BLaER1 (cell line): ENCODE results near the gene SMIM5.

Experiments used
- H3K27ac ChIP-seq: shearing (Covaris generic); formaldehyde crosslinking; 2 replicates; pipeline ENCODE4 v1.8.1; 2022
- H3K27me3 ChIP-seq: shearing (Covaris generic); formaldehyde crosslinking; 2 replicates; pipeline ENCODE4 v1.8.1; 2022
- H3K36me3 ChIP-seq: shearing (Covaris generic); formaldehyde crosslinking; 2 replicates; pipeline ENCODE4 v1.8.1; 2022
- H3K4me1 ChIP-seq: shearing (Covaris generic); formaldehyde crosslinking; 2 replicates; pipeline ENCODE4 v1.8.1; 2022
- H3K4me2 ChIP-seq: shearing (Covaris generic); formaldehyde crosslinking; 2 replicates; pipeline ENCODE4 v1.8.1; 2022
- H3K4me3 ChIP-seq: shearing (Covaris generic); formaldehyde crosslinking; 2 replicates; pipeline ENCODE4 v1.8.1; 2022
- H3K9ac ChIP-seq: shearing (Covaris generic); formaldehyde crosslinking; 2 replicates; pipeline ENCODE4 v1.8.1; 2022
- H3K9me3 ChIP-seq: shearing (Covaris generic); formaldehyde crosslinking; 2 replicates; pipeline ENCODE4 v1.8.1; 2022
- H4K20me1 ChIP-seq: shearing (Covaris generic); formaldehyde crosslinking; 2 replicates; pipeline ENCODE4 v1.8.1; 2022
- Cebpa-rat ChIP-seq: shearing (Covaris generic); IDR thresholded peaks from 2 replicates; pipeline ENCODE4 v1.8.1; 2022

Gene SMIM5, protein sequence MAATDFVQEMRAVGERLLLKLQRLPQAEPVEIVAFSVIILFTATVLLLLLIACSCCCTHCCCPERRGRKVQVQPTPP

DNA sequence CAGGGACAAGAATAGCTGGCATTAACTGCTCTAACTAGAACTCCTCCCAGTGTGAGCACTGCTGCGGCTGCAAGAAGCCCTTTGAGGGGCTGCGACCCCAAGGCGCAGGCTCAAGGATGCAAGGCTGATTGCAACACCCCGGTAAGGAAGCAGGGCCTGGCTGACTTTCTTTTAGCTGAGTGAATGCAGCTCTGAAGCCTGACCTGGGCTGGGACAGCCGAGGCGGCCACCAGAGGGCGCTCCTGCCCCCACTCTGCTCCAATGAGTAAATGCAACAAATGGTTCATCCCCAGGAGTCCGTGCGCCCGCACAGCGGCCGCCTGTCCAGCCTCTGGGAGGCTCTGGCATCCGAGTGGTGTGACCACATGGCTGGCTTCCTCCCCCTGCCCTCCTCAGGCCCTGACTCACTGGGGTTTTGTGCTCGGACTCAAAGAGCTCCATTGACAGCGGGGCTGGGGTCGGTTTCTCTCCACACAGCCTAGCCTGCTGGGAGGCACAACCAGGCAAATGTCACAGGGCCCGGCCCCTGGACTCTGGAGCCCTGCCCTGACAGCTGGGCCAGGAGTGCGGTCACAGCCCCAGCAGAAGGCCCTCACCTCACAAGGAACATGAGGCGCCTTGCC lies at the start of gene SMIM5:
Gene SMIM5, plus strand, starts transcription at position 572 of the 623 bp plus-strand sequence. CDS start 6,768 bp downstream, outside the sequence.
- Histone ChIP-seq H3K9me3 (no peaks in the 10 kb centered on the region), H3K9ac (peak within 1 kb of the TSS; percentile 30), H3K27ac (peak within 1 kb of the TSS; percentile 62), H3K27me3 (peaks cover 20% of the 10 kb centered on the region; the same call in 1 of the 2 replicates), H3K4me1 (peaks cover 94% of the 10 kb centered on the region), H3K4me3 (peak within 1 kb of the TSS; percentile 33), H3K4me2 (peak within 1 kb of the TSS; percentile 95), H4K20me1 (peaks cover 35% of the 10 kb centered on the region), H3K36me3 (peaks cover 23% of the 10 kb centered on the region; the same call in 1 of the 2 replicates)
- TF ChIP-seq Cebpa-rat = peak; percentile 84

DNA sequence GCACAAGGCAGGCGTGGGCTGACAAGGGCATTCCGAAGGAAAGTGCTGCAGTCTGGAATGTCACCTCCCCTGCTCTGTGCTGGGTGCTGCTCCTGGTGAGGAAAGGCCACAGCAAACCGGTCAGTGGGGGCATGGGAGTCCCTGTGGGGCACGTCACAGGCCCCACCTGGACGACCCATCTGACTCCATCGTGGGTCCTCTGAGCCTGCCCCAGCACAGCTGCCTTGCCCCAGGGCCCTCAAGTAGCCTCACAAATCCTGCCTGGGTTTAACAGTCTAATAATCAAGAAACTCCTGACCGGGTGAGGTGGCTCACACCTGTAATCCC lies 48.4 kb upstream of the SMIM5 start:
- Histone ChIP-seq H3K27me3 (no peaks in the 10 kb centered on the region), H4K20me1 (peaks cover 4% of the 10 kb centered on the region), H3K4me1 (peaks cover 65% of the 10 kb centered on the region), H3K4me3 (no peak overlapping the region), H3K9ac (peak overlapping the region; percentile 7; the same call in 1 of the 2 replicates), H3K4me2 (peak overlapping the region; percentile 59), H3K9me3 (peaks cover 15% of the 10 kb centered on the region), H3K27ac (no peak overlapping the region), H3K36me3 (no peaks in the 10 kb centered on the region)
- no peak for TF ChIP-seq Cebpa-rat

DNA sequence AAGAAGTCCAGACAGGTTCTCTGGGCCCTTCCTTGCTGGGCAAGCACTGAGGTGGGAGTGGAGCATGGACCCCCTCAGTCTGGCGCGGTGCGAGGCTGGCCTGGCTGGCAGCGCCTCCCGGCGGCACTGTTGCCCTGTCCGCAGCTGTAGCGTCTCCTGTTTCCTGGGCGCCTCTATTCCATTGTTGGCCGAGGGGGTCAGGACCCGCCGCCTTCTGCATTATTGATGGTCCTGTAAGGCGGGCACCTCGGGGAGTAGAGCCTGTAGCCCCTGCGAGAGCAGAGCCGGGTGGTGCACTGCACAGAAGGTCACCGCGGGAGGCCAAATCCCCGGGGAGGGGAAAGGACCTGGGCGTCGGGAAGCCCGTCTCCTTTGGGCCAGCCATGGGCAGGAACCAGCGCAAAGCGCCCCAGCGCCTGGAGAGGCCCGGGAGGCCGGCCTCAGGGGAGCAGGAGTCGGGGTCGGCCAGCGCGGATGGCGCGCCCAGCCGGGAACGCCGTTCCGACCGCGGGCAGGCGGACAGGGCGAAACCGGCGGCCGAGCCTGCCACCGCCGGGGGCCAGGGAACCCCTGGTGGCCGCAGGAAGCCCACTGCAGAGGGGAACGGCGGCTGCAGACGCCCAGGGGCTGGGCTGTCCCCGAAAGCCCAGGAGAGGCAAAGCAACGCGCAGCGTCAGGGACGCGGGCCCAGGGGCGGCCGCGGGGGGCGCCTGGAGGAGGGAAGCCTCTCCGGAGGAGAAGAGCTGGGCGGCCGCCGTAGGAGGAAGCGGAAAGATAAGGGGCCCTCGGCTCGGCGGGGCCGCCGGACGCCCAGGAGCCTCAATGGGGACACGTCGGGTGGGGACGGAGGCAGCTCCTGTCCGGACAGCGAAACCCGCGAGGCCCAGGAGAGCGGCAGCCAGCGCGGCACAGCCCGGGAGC lies 45.3 kb upstream of the SMIM5 start, which contains the start of gene MYO15B:
Gene MYO15B, plus strand, starts transcription at position 126 of the 921 bp plus-strand sequence. Its CDS starts 258 bp downstream, at position 384.
- Histone ChIP-seq H3K27ac (peak within 1 kb of the TSS; percentile 98), H3K4me3 (peak within 1 kb of the TSS; percentile 90)

DNA sequence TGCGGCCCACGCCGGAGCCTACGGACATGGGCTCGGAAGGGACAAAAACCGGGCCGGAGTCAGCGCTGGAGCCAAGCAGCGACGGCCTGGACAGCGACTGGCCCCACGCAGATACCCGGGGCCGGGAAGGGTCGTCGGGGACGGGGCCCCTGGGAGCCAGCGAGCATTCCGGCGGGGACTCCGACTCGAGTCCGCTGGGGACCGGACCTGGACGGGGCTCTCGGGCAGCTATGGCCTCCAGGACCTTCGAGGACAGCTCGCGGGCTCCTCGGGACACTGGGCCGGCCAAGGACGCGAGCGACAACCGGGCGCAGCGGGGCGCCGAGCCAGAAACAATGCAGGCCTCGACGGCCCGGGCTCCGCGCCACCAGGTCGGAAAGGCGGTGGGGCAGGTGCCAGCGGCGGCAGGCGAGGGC lies 44.6 kb upstream of the SMIM5 start:
- no peaks in the 10 kb centered on the region for H3K27me3 ChIP-seq
- peaks cover 33% of the 10 kb centered on the region for H3K36me3 ChIP-seq
- no peaks in the 10 kb centered on the region for H3K9me3 ChIP-seq
- peak overlapping the region; percentile 98 for H3K9ac ChIP-seq
- TF ChIP-seq Cebpa-rat = no peak
- H3K4me2 ChIP-seq = peak overlapping the region; percentile 98
- peak overlapping the region; percentile 90 for H3K4me3 ChIP-seq
- H3K4me1 ChIP-seq = peaks cover 59% of the 10 kb centered on the region
- peak overlapping the region; percentile 98 for H3K27ac ChIP-seq
- H4K20me1 ChIP-seq = peaks cover 36% of the 10 kb centered on the region

More for the DNA sequence above, 45.3 kb upstream of the SMIM5 start, which contains the start of gene MYO15B:
- peaks cover 66% of the 10 kb centered on the region for H3K4me1 ChIP-seq
- no peak for TF ChIP-seq Cebpa-rat
- H3K27me3 ChIP-seq = no peaks in the 10 kb centered on the region
- peaks cover 35% of the 10 kb centered on the region for H4K20me1 ChIP-seq
- peak within 1 kb of the TSS; percentile 98 for H3K4me2 ChIP-seq
- H3K36me3 ChIP-seq = peaks cover 31% of the 10 kb centered on the region
- H3K9me3 ChIP-seq = no peaks in the 10 kb centered on the region
- H3K9ac ChIP-seq = peak within 1 kb of the TSS; percentile 98

DNA sequence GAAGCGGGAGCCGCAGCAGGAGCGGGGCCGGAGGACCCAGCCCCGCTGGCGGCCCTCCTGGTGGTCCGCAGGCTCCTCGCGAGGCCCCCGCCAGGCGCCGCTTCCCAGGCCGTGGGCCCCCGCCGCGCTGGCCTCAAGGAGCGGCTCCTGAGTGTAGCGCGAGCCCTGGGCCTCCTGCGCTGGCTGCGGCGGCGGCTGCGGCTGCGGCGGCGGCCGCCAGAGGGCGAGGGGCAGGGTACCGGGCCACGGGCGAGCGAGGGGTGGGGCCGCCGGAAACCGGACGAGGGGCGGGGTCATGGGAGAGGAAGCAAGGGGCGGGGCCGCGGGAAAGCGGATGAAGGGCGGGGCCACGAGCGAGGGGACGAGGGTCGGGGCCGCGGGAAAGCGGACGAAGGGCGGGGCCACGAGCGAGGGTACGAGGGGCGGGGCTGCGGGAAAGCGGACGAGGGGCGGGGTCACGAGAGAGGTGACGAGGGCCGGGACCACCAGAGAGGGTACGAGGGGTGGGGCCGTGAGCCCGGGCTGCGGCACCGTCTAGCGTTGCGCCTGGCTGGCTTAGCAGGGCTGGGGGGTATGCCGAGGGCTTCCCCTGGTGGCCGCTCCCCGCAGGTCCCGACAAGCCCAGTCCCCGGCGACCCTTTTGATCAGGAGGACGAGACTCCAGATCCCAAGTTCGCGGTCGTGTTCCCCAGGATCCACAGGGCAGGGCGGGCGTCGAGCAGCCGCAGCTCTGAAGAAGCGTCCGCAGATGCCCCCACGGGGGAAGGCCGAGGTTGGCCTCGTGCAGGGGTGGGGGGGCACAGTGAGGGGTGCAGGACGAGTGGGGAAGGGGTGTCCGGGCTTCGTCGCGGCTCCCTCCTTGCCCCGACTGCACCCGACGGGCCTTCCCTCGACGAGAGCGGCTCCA lies 44.0 kb upstream of the SMIM5 start:
- H3K4me3 ChIP-seq = peak overlapping the region; percentile 90
- H3K27ac ChIP-seq = peak overlapping the region; percentile 98
- H3K4me2 ChIP-seq = peak overlapping the region; percentile 98
- H3K4me1 ChIP-seq = peaks cover 53% of the 10 kb centered on the region
- peaks cover 39% of the 10 kb centered on the region for H3K36me3 ChIP-seq
- peaks cover 42% of the 10 kb centered on the region for H4K20me1 ChIP-seq
- peak overlapping the region; percentile 98 for H3K9ac ChIP-seq
- no peaks in the 10 kb centered on the region for H3K9me3 ChIP-seq
- TF ChIP-seq Cebpa-rat = no peak
- no peaks in the 10 kb centered on the region for H3K27me3 ChIP-seq

DNA sequence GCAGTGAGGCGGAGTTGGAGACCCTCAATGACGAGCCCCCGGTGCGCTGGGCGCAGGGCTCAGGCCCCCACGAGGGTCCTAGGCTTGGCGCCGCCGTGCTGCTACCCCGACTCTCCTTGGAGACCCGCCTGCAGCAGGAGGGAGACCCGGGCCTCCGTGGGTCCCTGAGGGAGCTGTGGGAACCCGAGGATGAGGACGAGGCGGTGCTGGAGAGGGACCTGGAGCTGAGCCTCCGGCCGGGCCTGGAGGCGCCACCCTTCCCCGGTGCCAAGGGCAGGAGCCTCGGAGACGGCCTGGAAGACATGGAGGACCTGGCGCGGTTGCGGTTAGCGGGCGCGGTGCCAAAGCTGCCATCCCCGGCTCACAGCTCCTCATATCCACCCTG lies 43.3 kb upstream of the SMIM5 start:
- H3K4me1 ChIP-seq = peaks cover 46% of the 10 kb centered on the region
- H3K4me3 ChIP-seq = peak overlapping the region; percentile 90
- H3K27ac ChIP-seq = peak overlapping the region; percentile 79
- H3K27me3 ChIP-seq = no peaks in the 10 kb centered on the region
- no peaks in the 10 kb centered on the region for H3K9me3 ChIP-seq
- peak overlapping the region; percentile 96 for H3K4me2 ChIP-seq
- H3K9ac ChIP-seq = peak overlapping the region; percentile 76
- H4K20me1 ChIP-seq = peaks cover 49% of the 10 kb centered on the region
- peaks cover 45% of the 10 kb centered on the region for H3K36me3 ChIP-seq
- no peak for TF ChIP-seq Cebpa-rat

DNA sequence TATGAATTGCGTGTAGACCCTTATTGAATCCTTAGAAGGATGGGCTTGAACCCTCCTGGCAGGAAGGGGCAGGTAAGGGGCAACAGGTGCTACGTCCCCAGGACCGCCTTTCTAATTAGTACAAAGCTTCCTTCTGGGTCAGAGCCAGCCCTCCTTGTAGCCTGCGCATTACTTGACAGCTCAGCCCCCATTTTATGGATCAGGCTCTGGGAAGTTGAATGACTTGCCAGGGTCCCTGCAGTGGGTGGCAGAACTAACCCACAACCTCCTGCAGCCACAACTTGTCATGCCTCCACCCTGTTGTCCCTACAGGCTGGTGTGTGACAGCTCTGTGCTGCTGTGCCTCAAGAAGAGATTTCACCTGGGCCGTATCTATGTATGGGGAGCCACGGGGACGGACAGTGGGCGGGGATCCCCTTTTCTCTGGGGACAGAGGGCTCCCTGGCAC lies 42.9 kb upstream of the SMIM5 start:
- TF ChIP-seq Cebpa-rat = no peak
- peaks cover 53% of the 10 kb centered on the region for H4K20me1 ChIP-seq
- peak overlapping the region; percentile 96 for H3K4me2 ChIP-seq
- H3K27ac ChIP-seq = peak overlapping the region; percentile 37; the same call in 1 of the 2 replicates
- no peaks in the 10 kb centered on the region for H3K27me3 ChIP-seq
- H3K4me1 ChIP-seq = peaks cover 42% of the 10 kb centered on the region
- H3K4me3 ChIP-seq = peak overlapping the region; percentile 90
- no peaks in the 10 kb centered on the region for H3K9me3 ChIP-seq
- peaks cover 49% of the 10 kb centered on the region for H3K36me3 ChIP-seq
- H3K9ac ChIP-seq = peak overlapping the region; percentile 76

DNA sequence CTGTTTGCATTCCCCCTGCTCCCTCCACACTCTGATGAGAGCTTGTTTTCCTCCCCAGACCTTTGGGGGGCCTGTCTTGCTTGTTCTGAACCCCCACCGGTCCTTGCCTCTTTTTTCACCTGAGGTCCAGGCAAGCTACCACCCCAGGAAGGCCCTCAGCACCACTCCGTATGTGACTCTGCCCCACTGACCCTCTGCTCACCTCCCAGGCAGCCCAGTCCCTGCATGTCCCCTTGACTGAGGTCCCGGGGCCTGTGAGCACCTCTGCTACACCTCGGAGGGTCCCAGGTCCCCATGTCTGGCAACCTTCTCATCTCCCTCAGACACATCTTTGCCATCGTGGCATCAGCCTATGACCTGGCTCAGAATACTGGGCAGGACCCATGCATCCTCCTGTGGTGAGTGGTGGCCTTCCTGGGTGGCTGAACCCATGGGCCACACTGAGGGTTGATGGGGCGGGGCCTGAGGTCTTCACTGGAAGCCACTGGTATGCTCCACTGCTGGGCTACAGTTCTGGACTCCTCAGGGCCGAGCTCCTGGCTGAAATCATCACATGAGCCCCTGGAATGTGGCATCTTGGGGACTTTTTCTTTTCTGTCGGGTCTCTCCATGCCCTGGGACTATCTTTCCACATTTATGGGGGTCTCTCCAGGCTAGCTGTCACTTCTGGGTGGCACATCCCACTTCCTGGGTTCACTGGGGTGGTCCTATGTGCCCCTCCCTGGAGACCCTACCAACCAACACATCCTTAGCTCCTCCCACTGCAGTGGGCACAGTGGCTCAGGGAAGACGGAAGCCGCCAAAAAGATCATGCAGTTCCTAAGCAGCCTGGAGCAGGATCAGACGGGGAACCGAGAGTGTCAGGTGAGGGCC lies 42.1 kb upstream of the SMIM5 start:
- Histone ChIP-seq H3K4me2 (peak overlapping the region; percentile 96), H4K20me1 (peaks cover 61% of the 10 kb centered on the region), H3K9me3 (no peaks in the 10 kb centered on the region), H3K27me3 (no peaks in the 10 kb centered on the region), H3K9ac (peak overlapping the region; percentile 76; the same call in 1 of the 2 replicates), H3K4me1 (peaks cover 37% of the 10 kb centered on the region), H3K36me3 (peaks cover 57% of the 10 kb centered on the region), H3K27ac (peak overlapping the region; percentile 37; the same call in 1 of the 2 replicates), H3K4me3 (peak overlapping the region; percentile 90; the same call in 1 of the 2 replicates)
- TF ChIP-seq Cebpa-rat = no peak
